SK-N-MC (cell line): Measurements from ENCODE around the gene RFC2.
"Not testable (repeated sequence)": the region's sequence is repeated elsewhere in the genome, so short reads cannot be mapped to it uniquely, and the experiment has no call there.

Experiments
- DNase-seq: peaks from one replicate; pipeline ENCODE4 v3.0.0-alpha.2; 2011; ENCODE audit warnings: low read depth, low spot score
- H3K27ac ChIP-seq: fragments of 200-600 bp; sonication (generic); 2 replicates; pipeline ENCODE4 v1.5.1; 2016; ENCODE audit warnings: mixed run types
- H3K36me3 ChIP-seq: fragments of 200-600 bp; sonication (generic); 2 replicates; pipeline ENCODE4 v1.6.1; 2017; ENCODE audit warnings: antibody characterized with exemption, low read length, mixed read lengths; ENCODE audit not compliant: insufficient read depth
- H3K4me3 ChIP-seq: fragments of 200-600 bp; sonication (generic); 2 replicates; pipeline ENCODE4 v1.5.1; 2016
- H3K9ac ChIP-seq: fragments of 200-600 bp; sonication (generic); 2 replicates; pipeline ENCODE4 v1.8.0; 2017; ENCODE audit warnings: mixed run types, mixed read lengths; ENCODE audit not compliant: insufficient read length
- H3K9me3 ChIP-seq: fragments of 200-600 bp; sonication (generic); 2 replicates; pipeline ENCODE4 v1.6.1; 2017; ENCODE audit warnings: low read depth, mild to moderate bottlenecking, antibody characterized with exemption, low read length, moderate library complexity, mixed read lengths
- EZH2 ChIP-seq: fragments of 200-600 bp; sonication (generic); IDR thresholded peaks from one replicate; pipeline ENCODE4 v1.6.1; 2017; ENCODE audit warnings: antibody characterized with exemption
- FOXP2 ChIP-seq: optimal IDR thresholded peaks from 2 replicates; pipeline ENCODE3; 2011; ENCODE audit warnings: mild to moderate bottlenecking, moderate library complexity; ENCODE audit not compliant: insufficient read depth; ENCODE audit errors: extremely low read length, control extremely low read depth
- POLR2AphosphoS5 ChIP-seq: IDR thresholded peaks from 2 replicates; pipeline ENCODE4 v1.6.1; 2012; ENCODE audit warnings: mild to moderate bottlenecking, low read depth, low read length, borderline replicate concordance

The RFC2 gene

GRCh38 chr7:74258639-74259038 lies 4.4 kb upstream of the RFC2 start:
- H3K27ac ChIP-seq = no peak overlapping the region
- no peak overlapping the region for H3K4me3 ChIP-seq
- TF ChIP-seq FOXP2 = no peak
- TF ChIP-seq POLR2AphosphoS5 = no peak
- no peak overlapping the region for H3K9ac ChIP-seq
- H3K9me3 ChIP-seq = no peaks in the 10 kb centered on the region
- H3K36me3 ChIP-seq = no peaks in the 10 kb centered on the region
- DNase-seq = no peak

- H3K27ac ChIP-seq = peak overlapping the region; percentile 78
- no peaks in the 10 kb centered on the region for H3K9me3 ChIP-seq
- peak overlapping the region; percentile 41 for H3K9ac ChIP-seq
- TF ChIP-seq EZH2 (no peak), POLR2AphosphoS5 (no peak), FOXP2 (no peak)
- peaks cover 5% of the 10 kb centered on the region for H3K36me3 ChIP-seq
- no peak for DNase-seq
- no peak overlapping the region for H3K4me3 ChIP-seq
Measured at GRCh38 chr7:74256491-74257408, 2.6 kb upstream of the RFC2 start.

- not testable (repeated sequence) for H3K27ac ChIP-seq, DNase-seq, H3K9me3 ChIP-seq
- Histone ChIP-seq H3K4me3 (peak overlapping the region; percentile 96), H3K36me3 (peaks cover 15% of the 10 kb centered on the region), H3K9ac (peak overlapping the region; percentile 99)
Measured at GRCh38 chr7:74255461-74255860, 1.3 kb upstream of the RFC2 start.

DNA sequence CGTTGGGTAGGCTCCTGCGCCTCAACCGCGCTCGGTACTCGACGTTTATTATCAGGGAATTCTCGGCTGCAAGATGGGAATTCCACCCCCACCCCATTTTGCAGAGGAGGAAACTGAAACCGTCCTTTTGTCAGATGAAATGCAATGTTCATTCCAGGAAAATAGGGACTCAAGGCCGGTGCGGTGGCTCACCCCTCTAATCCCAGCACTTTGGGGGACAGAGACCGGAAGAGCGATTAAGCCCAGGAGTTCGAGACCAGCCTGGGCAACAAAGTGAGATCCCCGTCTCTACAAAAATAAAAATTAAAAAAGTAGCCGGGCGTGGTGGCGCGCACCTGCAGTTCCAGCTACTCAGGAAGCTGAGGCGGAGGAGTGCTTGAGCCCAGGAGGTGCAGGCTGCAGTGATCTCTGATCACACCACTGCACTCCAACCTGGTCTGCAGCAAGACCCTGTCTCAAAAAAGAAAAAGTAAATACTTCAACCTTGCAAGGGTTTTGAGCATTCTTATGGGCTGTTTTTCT lies 720 bp upstream of the RFC2 start:
- peaks cover 20% of the 10 kb centered on the region for H3K36me3 ChIP-seq
- TF ChIP-seq POLR2AphosphoS5 (no peak), FOXP2 (no peak), EZH2 (no peak)
- peak overlapping the region; percentile 96 for H3K4me3 ChIP-seq
- no peak for DNase-seq
- no peak overlapping the region for H3K27ac ChIP-seq
- H3K9me3 ChIP-seq = no peaks in the 10 kb centered on the region
- H3K9ac ChIP-seq = peak overlapping the region; percentile 99

DNA sequence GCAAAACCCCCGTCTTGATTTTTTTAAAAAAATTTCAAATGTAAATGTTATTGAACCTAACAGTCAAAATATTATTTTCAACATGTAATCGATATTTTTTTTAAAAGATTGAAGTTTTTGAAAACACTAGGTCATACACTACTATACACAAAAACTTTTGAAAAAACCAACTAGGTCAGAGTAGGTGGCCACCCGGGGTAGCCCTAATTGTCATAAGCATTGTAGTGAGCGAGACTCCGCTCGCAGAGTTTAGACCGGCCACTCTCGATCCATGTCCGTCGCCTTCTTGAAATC lies 417 bp downstream of the RFC2 start:
- H3K9me3 ChIP-seq = no peaks in the 10 kb centered on the region
- peaks cover 30% of the 10 kb centered on the region for H3K36me3 ChIP-seq
- no peak for DNase-seq
- H3K9ac ChIP-seq = peak overlapping the region; percentile 99
- H3K4me3 ChIP-seq = peak overlapping the region; percentile 96
- peak overlapping the region; percentile 80 for H3K27ac ChIP-seq
- TF ChIP-seq POLR2AphosphoS5 (no peak), EZH2 (no peak), FOXP2 (no peak)

DNA sequence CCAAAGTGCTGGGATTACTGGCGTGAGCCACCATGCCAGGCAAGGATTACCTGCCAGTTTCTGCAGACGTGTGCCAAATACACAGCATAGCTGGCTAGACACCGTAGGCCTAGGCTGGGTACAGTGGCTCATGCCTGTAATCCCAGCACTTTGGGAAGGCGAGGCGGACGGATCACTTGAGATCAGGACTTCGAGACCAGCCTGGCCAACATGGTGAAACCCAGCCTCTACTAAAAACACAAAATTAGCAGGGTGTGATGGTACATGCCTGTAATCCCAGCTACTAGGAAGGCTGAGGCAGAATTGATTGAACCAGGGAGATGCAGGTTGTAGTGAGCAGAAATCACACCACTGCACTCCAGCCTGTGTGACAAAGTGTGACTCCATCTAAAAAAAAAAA lies 868 bp downstream of the RFC2 start:
- Histone ChIP-seq H3K27ac (peak overlapping the region; percentile 80; the same call in 1 of the 2 replicates), H3K36me3 (peaks cover 35% of the 10 kb centered on the region), H3K9me3 (no peaks in the 10 kb centered on the region), H3K4me3 (peak overlapping the region; percentile 96), H3K9ac (peak overlapping the region; percentile 99)
- TF ChIP-seq EZH2 = no peak
- TF ChIP-seq FOXP2 = no peak
- no peak for TF ChIP-seq POLR2AphosphoS5
- DNase-seq = no peak

DNA sequence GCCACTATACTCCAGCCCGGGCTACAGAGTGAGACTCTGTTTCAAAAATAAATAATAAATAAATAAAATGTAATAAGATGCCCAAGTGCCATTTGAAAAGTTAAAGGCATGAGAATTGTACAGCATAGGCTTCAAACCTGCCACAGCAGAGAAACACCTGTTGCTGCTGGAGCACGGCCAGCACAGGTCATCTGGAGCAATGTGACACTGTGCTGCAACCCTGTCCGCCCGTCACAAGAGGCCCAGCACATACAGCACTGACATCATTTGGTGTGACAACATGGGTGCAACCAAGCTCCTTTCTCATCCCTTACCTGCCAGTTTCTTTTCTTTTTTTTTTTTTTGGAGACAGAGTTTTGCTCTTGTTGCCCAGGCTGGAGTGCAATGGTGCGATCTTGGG lies 1.3 kb downstream of the RFC2 start:
- Histone ChIP-seq H3K27ac (no peak overlapping the region), H3K36me3 (peaks cover 39% of the 10 kb centered on the region), H3K9me3 (no peaks in the 10 kb centered on the region), H3K4me3 (peak overlapping the region; percentile 96), H3K9ac (peak overlapping the region; percentile 99)
- TF ChIP-seq EZH2 (no peak), FOXP2 (no peak), POLR2AphosphoS5 (no peak)
- DNase-seq = no peak

GRCh38 chr7:74249058-74249457 lies 5.1 kb downstream of the RFC2 start:
- H3K4me3 ChIP-seq, H3K9me3 ChIP-seq, DNase-seq, H3K9ac ChIP-seq, H3K27ac ChIP-seq: not testable (repeated sequence)
- H3K36me3 ChIP-seq = peaks cover 68% of the 10 kb centered on the region

DNA sequence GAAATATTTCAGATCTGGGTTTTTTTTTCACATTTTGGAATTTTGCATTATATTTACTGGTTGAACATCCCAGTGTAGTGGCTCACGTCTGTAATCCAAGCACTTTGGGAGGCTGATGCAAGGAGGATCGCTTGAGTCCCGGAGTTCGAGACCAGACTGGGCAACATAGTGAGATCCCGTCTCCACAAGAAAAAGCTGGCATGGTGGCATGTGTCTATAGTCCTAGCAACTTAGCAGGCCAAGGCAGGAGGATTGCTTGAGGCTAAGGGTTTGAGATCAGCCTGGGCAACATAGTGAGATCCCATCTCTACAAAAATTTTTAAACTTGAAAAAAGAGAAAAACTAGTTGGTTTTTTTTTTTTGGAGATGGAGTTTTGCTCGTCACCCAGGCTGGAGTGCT lies 6.0 kb downstream of the RFC2 start:
- no peak for DNase-seq
- H3K36me3 ChIP-seq = peaks cover 75% of the 10 kb centered on the region
- TF ChIP-seq POLR2AphosphoS5 (no peak), FOXP2 (no peak), EZH2 (no peak)

More for the DNA sequence above, 6.0 kb downstream of the RFC2 start:
- no peaks in the 10 kb centered on the region for H3K9me3 ChIP-seq
- no peak overlapping the region for H3K27ac ChIP-seq
- H3K9ac ChIP-seq = no peak overlapping the region
- no peak overlapping the region for H3K4me3 ChIP-seq
